ENCODE measurements around the gene SPAG9.

SPAG9 gene

GRCh38 chr17:50920041-50920410 lies 200.6 kb downstream of the SPAG9 start:
- no peaks in the 10 kb centered on the region for H3K36me3 ChIP-seq (replicated peaks; ENCODE audit: insufficient read depth, low read length)
- H2AFZ ChIP-seq (ENCODE audit: low read length), result peak overlapping the region; percentile 80
- no peak for DNase-seq
- H3F3A ChIP-seq (ENCODE audit: insufficient read depth, low read length), result peaks cover 3% of the 10 kb centered on the region; the same call in 1 of the 2 replicates
- H3K4me3 ChIP-seq (ENCODE audit: low read length), result no peak overlapping the region
- peak overlapping the region; percentile 82; the same call in 1 of the 2 replicates for H3K4me2 ChIP-seq (ENCODE audit: low read depth, low read length)
- H3K9me3 ChIP-seq (replicated peaks; ENCODE audit: insufficient read depth, low read length), result no peaks in the 10 kb centered on the region
- no peaks in the 10 kb centered on the region for H3K9me2 ChIP-seq (replicated peaks; ENCODE audit: insufficient read depth, low read length)
- H3K27me3 ChIP-seq (replicated peaks; ENCODE audit: insufficient read depth, low read length), result no peaks in the 10 kb centered on the region
- H3K4me1 ChIP-seq (ENCODE audit: low read length), result peaks cover 15% of the 10 kb centered on the region
- TF ChIP-seq EZH2phosphoT487 (IDR thresholded peaks at IDR 0.05; ENCODE audit: low read length), result no peak
- no peak for TF ChIP-seq EZH2 (optimal IDR thresholded peaks at IDR 0.05; ENCODE audit: low read depth, low read length)
- TF ChIP-seq, protein P1, sequence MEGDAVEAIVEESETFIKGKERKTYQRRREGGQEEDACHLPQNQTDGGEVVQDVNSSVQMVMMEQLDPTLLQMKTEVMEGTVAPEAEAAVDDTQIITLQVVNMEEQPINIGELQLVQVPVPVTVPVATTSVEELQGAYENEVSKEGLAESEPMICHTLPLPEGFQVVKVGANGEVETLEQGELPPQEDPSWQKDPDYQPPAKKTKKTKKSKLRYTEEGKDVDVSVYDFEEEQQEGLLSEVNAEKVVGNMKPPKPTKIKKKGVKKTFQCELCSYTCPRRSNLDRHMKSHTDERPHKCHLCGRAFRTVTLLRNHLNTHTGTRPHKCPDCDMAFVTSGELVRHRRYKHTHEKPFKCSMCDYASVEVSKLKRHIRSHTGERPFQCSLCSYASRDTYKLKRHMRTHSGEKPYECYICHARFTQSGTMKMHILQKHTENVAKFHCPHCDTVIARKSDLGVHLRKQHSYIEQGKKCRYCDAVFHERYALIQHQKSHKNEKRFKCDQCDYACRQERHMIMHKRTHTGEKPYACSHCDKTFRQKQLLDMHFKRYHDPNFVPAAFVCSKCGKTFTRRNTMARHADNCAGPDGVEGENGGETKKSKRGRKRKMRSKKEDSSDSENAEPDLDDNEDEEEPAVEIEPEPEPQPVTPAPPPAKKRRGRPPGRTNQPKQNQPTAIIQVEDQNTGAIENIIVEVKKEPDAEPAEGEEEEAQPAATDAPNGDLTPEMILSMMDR (IDR thresholded peaks at IDR 0.05; ENCODE audit: low read length), result no peak
- H4K20me1 ChIP-seq (ENCODE audit: insufficient read depth, low read length), result no peaks in the 10 kb centered on the region
- peak overlapping the region; percentile 53; the same call in 1 of the 2 replicates for H3K27ac ChIP-seq (ENCODE audit: low read length)
- H3K79me2 ChIP-seq (ENCODE audit: low read length), result no peaks in the 10 kb centered on the region
- peak overlapping the region; percentile 61 for H3K9ac ChIP-seq (ENCODE audit: low read length)

DNA sequence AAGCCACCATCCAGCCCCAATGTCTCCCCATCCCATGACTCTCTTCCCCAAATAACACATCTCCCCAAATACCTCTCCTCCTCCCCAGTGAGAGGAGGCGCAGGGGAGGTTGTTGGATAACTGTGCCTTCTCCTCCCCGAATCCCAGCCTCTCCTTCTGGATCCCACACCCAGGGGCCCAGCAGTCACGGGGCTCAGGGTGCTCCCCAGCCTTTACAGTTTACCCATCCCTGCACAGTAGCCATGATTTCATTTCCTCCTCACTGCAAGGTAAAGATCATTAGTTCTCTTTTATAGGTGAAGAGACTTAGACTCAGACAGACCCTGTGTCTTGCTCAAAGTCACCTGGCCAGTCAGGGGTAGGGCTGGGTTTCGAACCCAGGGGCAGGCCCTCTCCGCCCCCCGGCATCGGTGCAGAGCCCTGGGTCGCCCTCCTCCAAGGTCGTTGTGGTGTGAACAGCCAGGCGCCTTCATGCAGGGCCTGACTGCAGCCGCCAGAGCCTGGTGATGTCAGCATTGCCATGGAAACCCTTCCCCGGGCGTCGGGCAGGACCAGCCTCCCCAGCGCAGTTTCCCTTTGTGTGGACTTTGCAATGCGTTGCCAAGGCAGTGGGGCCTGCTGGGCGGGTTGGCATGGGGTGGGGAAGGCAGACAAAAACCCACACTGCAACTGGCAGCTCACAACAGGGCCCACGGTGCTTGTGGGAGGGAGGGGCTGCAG lies 201.2 kb downstream of the SPAG9 start:
- Histone ChIP-seq H3K4me2 (ENCODE audit: low read depth, low read length) (peak overlapping the region; percentile 82), H3K9ac (ENCODE audit: low read length) (peak overlapping the region; percentile 71), H3K36me3 (replicated peaks; ENCODE audit: insufficient read depth, low read length) (no peaks in the 10 kb centered on the region), H3F3A (ENCODE audit: insufficient read depth, low read length) (no peaks in the 10 kb centered on the region), H3K4me1 (ENCODE audit: low read length) (peaks cover 11% of the 10 kb centered on the region), H4K20me1 (ENCODE audit: insufficient read depth, low read length) (no peaks in the 10 kb centered on the region), H3K27me3 (replicated peaks; ENCODE audit: insufficient read depth, low read length) (no peaks in the 10 kb centered on the region), H3K4me3 (ENCODE audit: low read length) (peak overlapping the region; percentile 16; the same call in 1 of the 2 replicates), H3K27ac (ENCODE audit: low read length) (peak overlapping the region; percentile 58), H2AFZ (ENCODE audit: low read length) (peak overlapping the region; percentile 80), H3K9me2 (replicated peaks; ENCODE audit: insufficient read depth, low read length) (no peaks in the 10 kb centered on the region), H3K9me3 (replicated peaks; ENCODE audit: insufficient read depth, low read length) (no peaks in the 10 kb centered on the region), H3K79me2 (ENCODE audit: low read length) (no peaks in the 10 kb centered on the region)
- DNase-seq, result peak; percentile 88
- TF ChIP-seq EZH2phosphoT487 (IDR thresholded peaks at IDR 0.05; ENCODE audit: low read length) (no peak), EZH2 (optimal IDR thresholded peaks at IDR 0.05; ENCODE audit: low read depth, low read length) (no peak)
- TF ChIP-seq, protein P1 (IDR thresholded peaks at IDR 0.05; ENCODE audit: low read length), result no peak

DNA sequence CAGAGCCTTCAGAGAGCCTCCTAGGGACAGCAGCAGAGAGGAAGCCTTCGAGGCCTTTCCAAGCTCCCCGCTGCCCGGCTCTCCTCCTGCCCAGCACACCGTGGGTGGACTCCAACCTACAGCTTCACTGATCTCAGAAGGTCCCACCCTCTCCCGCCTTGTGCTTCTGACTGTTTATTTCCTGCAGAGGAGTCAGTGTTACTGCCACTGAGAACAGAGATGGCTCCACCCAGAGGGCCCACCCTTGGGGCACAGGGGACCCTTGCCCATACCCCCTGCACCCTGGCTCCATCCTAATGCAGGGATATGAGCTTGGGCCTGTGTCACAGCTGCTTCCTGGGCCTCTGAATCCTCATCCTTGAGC lies 201.8 kb downstream of the SPAG9 start:
- peak overlapping the region; percentile 80 for H2AFZ ChIP-seq (ENCODE audit: low read length)
- peak overlapping the region; percentile 82; the same call in 1 of the 2 replicates for H3K4me2 ChIP-seq (ENCODE audit: low read depth, low read length)

More for the DNA sequence above, 201.8 kb downstream of the SPAG9 start:
- Histone ChIP-seq H3K4me1 (ENCODE audit: low read length) (peaks cover 11% of the 10 kb centered on the region), H3K9me3 (replicated peaks; ENCODE audit: insufficient read depth, low read length) (no peaks in the 10 kb centered on the region), H3K27me3 (replicated peaks; ENCODE audit: insufficient read depth, low read length) (no peaks in the 10 kb centered on the region), H3K27ac (ENCODE audit: low read length) (peak overlapping the region; percentile 58; the same call in 1 of the 2 replicates), H3K9ac (ENCODE audit: low read length) (peak overlapping the region; percentile 71), H3F3A (ENCODE audit: insufficient read depth, low read length) (no peaks in the 10 kb centered on the region), H4K20me1 (ENCODE audit: insufficient read depth, low read length) (no peaks in the 10 kb centered on the region), H3K79me2 (ENCODE audit: low read length) (no peaks in the 10 kb centered on the region), H3K4me3 (ENCODE audit: low read length) (no peak overlapping the region), H3K9me2 (replicated peaks; ENCODE audit: insufficient read depth, low read length) (no peaks in the 10 kb centered on the region), H3K36me3 (replicated peaks; ENCODE audit: insufficient read depth, low read length) (no peaks in the 10 kb centered on the region)
- DNase-seq, result no peak
- TF ChIP-seq, protein P1 (IDR thresholded peaks at IDR 0.05; ENCODE audit: low read length), result no peak

All from MM.1S (cell line).